Fibroblast of the aortic adventitia (primary cell): ENCODE data around the gene MUC2. TPM values are rescaled to one million over a fixed set of nuclear protein-coding genes. Genes with fewer than 3 reads are reported as not detected.

ENCODE experiments used
- DNase-seq: peaks from one replicate; pipeline ENCODE4 v3.0.0-alpha.2; 2010; ENCODE audit warnings: low read depth
- H3K4me3 ChIP-seq: 2 replicates; pipeline ENCODE4 v1.5.1; 2011; ENCODE audit warnings: low read depth, mild to moderate bottlenecking, control low read depth, low read length, moderate library complexity
- total RNA-seq: library from RNA; depleted of rRNA; stranded (reverse); fragments of >200 nt; gene quantifications from 2 replicates; pipeline ENCODE4 v1.2.3, GENCODE V29; 2012; ENCODE audit warnings: low replicate concordance
- TF ChIP-seq, protein P1 (sequence below): IDR thresholded peaks from 2 replicates; pipeline ENCODE4 v1.5.1; 2011; ENCODE audit warnings: mild to moderate bottlenecking, low read length, control low read depth, inconsistent platforms; ENCODE audit not compliant: insufficient read depth

The MUC2 gene
- total RNA-seq, 1 donor: not detected

DNA sequence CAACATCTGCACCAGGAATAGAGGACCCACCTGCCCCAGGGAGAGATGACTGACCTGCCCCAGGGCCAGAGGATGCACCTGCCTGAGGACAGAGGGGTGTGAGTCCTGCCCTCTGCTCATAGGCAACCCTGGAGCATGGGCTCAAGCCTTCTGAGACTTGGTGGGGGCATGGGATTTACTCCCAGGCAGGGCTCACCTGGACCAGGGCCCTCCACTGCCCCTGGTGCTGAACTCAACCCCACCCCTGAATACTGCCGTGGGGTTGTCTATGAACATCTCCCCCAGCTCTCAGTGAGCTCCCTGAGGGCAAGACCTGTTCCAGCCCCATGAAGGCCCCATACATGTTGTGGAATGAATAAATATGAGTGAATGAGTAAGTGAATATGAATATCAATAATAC lies 49.3 kb downstream of the MUC2 start:
- TF ChIP-seq, protein P1, sequence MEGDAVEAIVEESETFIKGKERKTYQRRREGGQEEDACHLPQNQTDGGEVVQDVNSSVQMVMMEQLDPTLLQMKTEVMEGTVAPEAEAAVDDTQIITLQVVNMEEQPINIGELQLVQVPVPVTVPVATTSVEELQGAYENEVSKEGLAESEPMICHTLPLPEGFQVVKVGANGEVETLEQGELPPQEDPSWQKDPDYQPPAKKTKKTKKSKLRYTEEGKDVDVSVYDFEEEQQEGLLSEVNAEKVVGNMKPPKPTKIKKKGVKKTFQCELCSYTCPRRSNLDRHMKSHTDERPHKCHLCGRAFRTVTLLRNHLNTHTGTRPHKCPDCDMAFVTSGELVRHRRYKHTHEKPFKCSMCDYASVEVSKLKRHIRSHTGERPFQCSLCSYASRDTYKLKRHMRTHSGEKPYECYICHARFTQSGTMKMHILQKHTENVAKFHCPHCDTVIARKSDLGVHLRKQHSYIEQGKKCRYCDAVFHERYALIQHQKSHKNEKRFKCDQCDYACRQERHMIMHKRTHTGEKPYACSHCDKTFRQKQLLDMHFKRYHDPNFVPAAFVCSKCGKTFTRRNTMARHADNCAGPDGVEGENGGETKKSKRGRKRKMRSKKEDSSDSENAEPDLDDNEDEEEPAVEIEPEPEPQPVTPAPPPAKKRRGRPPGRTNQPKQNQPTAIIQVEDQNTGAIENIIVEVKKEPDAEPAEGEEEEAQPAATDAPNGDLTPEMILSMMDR: no peak
- DNase-seq: no peak

More for the DNA sequence above, 49.3 kb downstream of the MUC2 start:
- H3K4me3 ChIP-seq: no peak overlapping the region

Other genes with a start within 250 kb of the MUC2 start
- 1.3 and 1.8 TPM in 2 replicates for gene CRACR2B, start 247.0 kb upstream of the MUC2 start, total RNA-seq
- 159 and 311 TPM in 2 replicates for gene CD151, start 241.9 kb upstream of the MUC2 start, total RNA-seq
- 61.7 and 135 TPM in 2 replicates for gene POLR2L, start 232.3 kb upstream of the MUC2 start, total RNA-seq
- gene TSPAN4, start 232.0 kb upstream of the MUC2 start, total RNA-seq: 164 and 252 TPM in 2 replicates
- gene CHID1, start 164.1 kb upstream of the MUC2 start, total RNA-seq: 35.1 and 47.2 TPM in 2 replicates
- 65.4 and 72.9 TPM in 2 replicates for gene AP2A2, start 149.0 kb upstream of the MUC2 start, total RNA-seq
- under 0.01 TPM in 1 of 2 replicates, not detected in the other for gene MUC6, start 38.2 kb upstream of the MUC2 start, total RNA-seq
- under 0.01 TPM in 1 of 2 replicates, not detected in the other for gene MUC5AC, start 83.1 kb downstream of the MUC2 start, total RNA-seq
- gene MUC5B, start 148.2 kb downstream of the MUC2 start, total RNA-seq: not detected in 2 replicates
- 18.3 and 25.4 TPM in 2 replicates for gene TOLLIP, start 234.8 kb downstream of the MUC2 start, total RNA-seq